Measurements from ENCODE around the gene TTLL11. TPM values are rescaled to one million over a fixed set of nuclear protein-coding genes. Genes with fewer than 3 reads are reported as not detected.
A peak's percentile ranks its signal among the peaks of the same experiment; 100 is the strongest.
"Not testable (repeated sequence)": the region's sequence is repeated elsewhere in the genome, so short reads cannot be mapped to it uniquely, and the experiment has no call there.

Gene TTLL11
- total RNA-seq, 4 donors from 2014 or later = 7.4 to 14.7 (median 11.0) TPM

- Histone ChIP-seq H3K27ac (peak overlapping the region; percentile 44 to 64), H3K4me3 (no peak overlapping the region), H3K9me3 (no peaks in the 10 kb centered on the region), H3K27me3 (no peaks in the 10 kb centered on the region), H3K36me3 (no peaks in the 10 kb centered on the region), H3K4me1 (no peaks in the 10 kb centered on the region)
- intact Hi-C loops (cut with DNase I; ENCODE audit: low total_unique reads) = no loop called here
- TF ChIP-seq POLR2A (IDR thresholded peaks at IDR 0.05) (no peak), CTCF (IDR thresholded peaks at IDR 0.05) (no peak)
- no peak for DNase-seq
Observed at GRCh38 chr9:122076117-122076516, 17.0 kb downstream of the TTLL11 start.

- TF ChIP-seq POLR2A (IDR thresholded peaks at IDR 0.05) (no peak), CTCF (IDR thresholded peaks at IDR 0.05) (no peak)
- Histone ChIP-seq H3K27me3 (no peaks in the 10 kb centered on the region), H3K4me1 (no peaks in the 10 kb centered on the region), H3K9me3 (no peaks in the 10 kb centered on the region), H3K4me3 (no peak overlapping the region), H3K36me3 (no peaks in the 10 kb centered on the region), H3K27ac (peak overlapping the region; percentile 44 to 64)
- intact Hi-C loops (cut with DNase I; ENCODE audit: low total_unique reads) = no loop called here
- DNase-seq = no peak
Observed at GRCh38 chr9:122075135-122076030, 17.7 kb downstream of the TTLL11 start.

- peaks cover 0 to 2% of the 10 kb centered on the region in 2 donors for H3K4me1 ChIP-seq
- H3K9me3 ChIP-seq = no peaks in the 10 kb centered on the region
- no peak overlapping the region for H3K27ac ChIP-seq
- TF ChIP-seq POLR2A (IDR thresholded peaks at IDR 0.05) (no peak), CTCF (IDR thresholded peaks at IDR 0.05) (no peak)
- H3K27me3 ChIP-seq = no peaks in the 10 kb centered on the region
- H3K36me3 ChIP-seq = no peaks in the 10 kb centered on the region
- intact Hi-C loops (cut with DNase I; ENCODE audit: low total_unique reads) = no loop called here
- H3K4me3 ChIP-seq = no peak overlapping the region
- DNase-seq = no peak
Observed at GRCh38 chr9:122071715-122072114, 21.4 kb downstream of the TTLL11 start.

GRCh38 chr9:122070728-122071515 is 22.2 kb downstream of the TTLL11 start:
- Histone ChIP-seq H3K9me3 (no peaks in the 10 kb centered on the region), H3K27ac (no peak overlapping the region), H3K36me3 (no peaks in the 10 kb centered on the region), H3K4me1 (peaks cover 0 to 5% of the 10 kb centered on the region in 2 donors), H3K27me3 (no peaks in the 10 kb centered on the region), H3K4me3 (no peak overlapping the region)
- DNase-seq = no peak
- no peak for TF ChIP-seq CTCF (IDR thresholded peaks at IDR 0.05)
- no peak for TF ChIP-seq POLR2A (IDR thresholded peaks at IDR 0.05)
- intact Hi-C loops (cut with DNase I; ENCODE audit: low total_unique reads) = no loop called here

- H3K9me3 ChIP-seq; H3K27me3 ChIP-seq; H3K27ac ChIP-seq; H3K36me3 ChIP-seq; intact Hi-C loops (cut with DNase I; ENCODE audit: low total_unique reads); DNase-seq; H3K4me1 ChIP-seq; H3K4me3 ChIP-seq: not testable (repeated sequence)
Observed at GRCh38 chr9:122066680-122067079, 26.4 kb downstream of the TTLL11 start.

Data from uterus (tissue), 4 donors.